Measurements from ENCODE around the gene TCEA3. TPM values are rescaled to one million over a fixed set of nuclear protein-coding genes. Genes with fewer than 3 reads are reported as not detected.

TCEA3 gene
- total RNA-seq, 1 donor from 2014 or later, result 4.0 TPM

GRCh38 chr1:23470282-23471070 is 45.9 kb upstream of the TCEA3 start:
- no peaks in the 10 kb centered on the region for H3K36me3 Mint-ChIP-seq (ENCODE audit: unreplicated experiment)
- TF ChIP-seq CTCF (IDR thresholded peaks at IDR 0.05), result no peak
- H3K27ac Mint-ChIP-seq (ENCODE audit: unreplicated experiment), result no peak overlapping the region
- H3K4me1 Mint-ChIP-seq (ENCODE audit: unreplicated experiment), result peaks cover 23% of the 10 kb centered on the region
- no peaks in the 10 kb centered on the region for H3K9me3 Mint-ChIP-seq (ENCODE audit: unreplicated experiment)
- DNase-seq (ENCODE audit: extremely low spot score, unreplicated experiment), result no peak
- H3K4me3 Mint-ChIP-seq (ENCODE audit: unreplicated experiment), result no peak overlapping the region
- H3K27me3 Mint-ChIP-seq (ENCODE audit: unreplicated experiment), result no peaks in the 10 kb centered on the region

- H3K4me1 Mint-ChIP-seq (ENCODE audit: unreplicated experiment), result peaks cover 17% of the 10 kb centered on the region
- DNase-seq (ENCODE audit: extremely low spot score, unreplicated experiment), result no peak
- no peak overlapping the region for H3K27ac Mint-ChIP-seq (ENCODE audit: unreplicated experiment)
- no peaks in the 10 kb centered on the region for H3K36me3 Mint-ChIP-seq (ENCODE audit: unreplicated experiment)
- H3K9me3 Mint-ChIP-seq (ENCODE audit: unreplicated experiment), result no peaks in the 10 kb centered on the region
- H3K27me3 Mint-ChIP-seq (ENCODE audit: unreplicated experiment), result no peaks in the 10 kb centered on the region
- H3K4me3 Mint-ChIP-seq (ENCODE audit: unreplicated experiment), result no peak overlapping the region
- TF ChIP-seq CTCF (IDR thresholded peaks at IDR 0.05), result no peak
Measured at GRCh38 chr1:23469372-23469982, 44.9 kb upstream of the TCEA3 start.

- Mint-ChIP-seq H3K9me3 (ENCODE audit: unreplicated experiment) (no peaks in the 10 kb centered on the region), H3K36me3 (ENCODE audit: unreplicated experiment) (no peaks in the 10 kb centered on the region), H3K27me3 (ENCODE audit: unreplicated experiment) (no peaks in the 10 kb centered on the region), H3K4me3 (ENCODE audit: unreplicated experiment) (no peak overlapping the region), H3K27ac (ENCODE audit: unreplicated experiment) (no peak overlapping the region), H3K4me1 (ENCODE audit: unreplicated experiment) (peaks cover 13% of the 10 kb centered on the region)
- TF ChIP-seq CTCF (IDR thresholded peaks at IDR 0.05), result no peak
- DNase-seq (ENCODE audit: extremely low spot score, unreplicated experiment), result no peak
Measured at GRCh38 chr1:23466423-23466989, 42.0 kb upstream of the TCEA3 start.

GRCh38 chr1:23463286-23463685 is 38.7 kb upstream of the TCEA3 start:
- Mint-ChIP-seq H3K27me3 (ENCODE audit: unreplicated experiment) (no peaks in the 10 kb centered on the region), H3K27ac (ENCODE audit: unreplicated experiment) (no peak overlapping the region), H3K4me1 (ENCODE audit: unreplicated experiment) (peaks cover 7% of the 10 kb centered on the region), H3K36me3 (ENCODE audit: unreplicated experiment) (no peaks in the 10 kb centered on the region), H3K4me3 (ENCODE audit: unreplicated experiment) (no peak overlapping the region), H3K9me3 (ENCODE audit: unreplicated experiment) (no peaks in the 10 kb centered on the region)
- TF ChIP-seq CTCF (IDR thresholded peaks at IDR 0.05), result no peak
- DNase-seq (ENCODE audit: extremely low spot score, unreplicated experiment), result no peak

GRCh38 chr1:23462766-23463165 is 38.2 kb upstream of the TCEA3 start:
- TF ChIP-seq CTCF (IDR thresholded peaks at IDR 0.05), result no peak
- Mint-ChIP-seq H3K36me3 (ENCODE audit: unreplicated experiment) (peaks cover 2% of the 10 kb centered on the region), H3K27me3 (ENCODE audit: unreplicated experiment) (no peaks in the 10 kb centered on the region), H3K4me3 (ENCODE audit: unreplicated experiment) (no peak overlapping the region), H3K9me3 (ENCODE audit: unreplicated experiment) (no peaks in the 10 kb centered on the region), H3K4me1 (ENCODE audit: unreplicated experiment) (peaks cover 7% of the 10 kb centered on the region), H3K27ac (ENCODE audit: unreplicated experiment) (no peak overlapping the region)
- no peak for DNase-seq (ENCODE audit: extremely low spot score, unreplicated experiment)
